Muscle of back (tissue), 13 donors: ENCODE data around the gene SULT1A2. TPM values are rescaled to one million over a fixed set of nuclear protein-coding genes. Genes with fewer than 3 reads are reported as not detected.
A peak's percentile ranks its signal among the peaks of the same experiment; 100 is the strongest.
"Not testable (repeated sequence)": the region's sequence is repeated elsewhere in the genome, so short reads cannot be mapped to it uniquely, and the experiment has no call there.

ENCODE experiments used
- DNase-seq, 3 donors: peaks; one replicate each; pipeline versions ENCODE4 v3.0.0 to v3.0.0-alpha.2; 2013
- long read RNA-seq, 9 donors: transcript quantifications; one replicate each; lab custom pipeline, GENCODE V29; 2026
- polyA plus RNA-seq, 10 donors: library from polyadenylated mRNA; unstranded; fragments of 120-200 nt; gene quantifications; one replicate each; pipeline ENCODE4 v1.2.1, GENCODE V29; 2013; ENCODE audit not compliant: insufficient read length in 10 of 10

The SULT1A2 gene
- 1 to 10 TPM in 1 of 10 donors, under 1 TPM in 9; 0.21 to 1.6 (median 0.46) TPM for polyA plus RNA-seq
- long read RNA-seq, donor 1, result 0 reads
- long read RNA-seq, donor 2, result 0 reads
- long read RNA-seq, donor 3, result 0 reads
- long read RNA-seq, donor 4, result 0 reads
- long read RNA-seq, donor 5, result 0 reads
- long read RNA-seq, donor 6, result 0 reads
- long read RNA-seq, donor 7, result 0 reads
- long read RNA-seq, donor 8, result 0 reads
- long read RNA-seq, donor 9, result 0 reads

- DNase-seq, result no peak
These were observed at the start of gene SULT1A2 for GRCh38 chr16:28596840-28597691. SULT1A2 (minus strand) TSS chr16:28597050; CDS start chr16:28595930, 1,120 bp downstream.

- not testable (repeated sequence) for DNase-seq
These were observed 43.1 kb upstream of the SULT1A2 start for GRCh38 chr16:28639959-28640358.

- DNase-seq, result not testable (repeated sequence)
These were observed 41.5 kb upstream of the SULT1A2 start for GRCh38 chr16:28638359-28638758.

DNA sequence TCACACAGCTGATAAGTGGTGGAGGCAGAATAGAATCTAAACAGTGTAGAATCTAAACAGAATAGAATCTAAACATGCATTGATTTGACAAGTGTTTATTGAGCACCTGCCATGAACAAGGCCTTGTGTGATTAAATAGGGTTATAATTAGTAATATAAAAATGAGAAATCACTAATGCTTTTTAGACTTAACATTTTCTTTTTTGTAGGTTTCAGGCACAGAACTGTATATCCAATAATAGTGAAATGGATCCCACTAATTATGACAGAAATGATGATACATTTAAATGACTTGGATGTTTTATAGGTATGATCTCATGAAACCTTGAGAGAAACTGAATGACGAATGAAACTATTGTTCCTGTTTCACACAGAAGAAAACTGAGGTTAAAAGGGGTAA, 40.9 kb upstream of the SULT1A2 start, which contains the start of gene NPIPB8:
TSS of gene NPIPB8 (plus strand) at position 301 of the 400 bp plus-strand sequence. CDS start 296 bp downstream, outside the sequence.
- DNase-seq, result not testable (repeated sequence)

GRCh38 chr16:28636093-28636823, 39.4 kb upstream of the SULT1A2 start:
- DNase-seq, result not testable (repeated sequence)

- DNase-seq, result not testable (repeated sequence)
These were observed 34.1 kb upstream of the SULT1A2 start for GRCh38 chr16:28630905-28631304.

DNA sequence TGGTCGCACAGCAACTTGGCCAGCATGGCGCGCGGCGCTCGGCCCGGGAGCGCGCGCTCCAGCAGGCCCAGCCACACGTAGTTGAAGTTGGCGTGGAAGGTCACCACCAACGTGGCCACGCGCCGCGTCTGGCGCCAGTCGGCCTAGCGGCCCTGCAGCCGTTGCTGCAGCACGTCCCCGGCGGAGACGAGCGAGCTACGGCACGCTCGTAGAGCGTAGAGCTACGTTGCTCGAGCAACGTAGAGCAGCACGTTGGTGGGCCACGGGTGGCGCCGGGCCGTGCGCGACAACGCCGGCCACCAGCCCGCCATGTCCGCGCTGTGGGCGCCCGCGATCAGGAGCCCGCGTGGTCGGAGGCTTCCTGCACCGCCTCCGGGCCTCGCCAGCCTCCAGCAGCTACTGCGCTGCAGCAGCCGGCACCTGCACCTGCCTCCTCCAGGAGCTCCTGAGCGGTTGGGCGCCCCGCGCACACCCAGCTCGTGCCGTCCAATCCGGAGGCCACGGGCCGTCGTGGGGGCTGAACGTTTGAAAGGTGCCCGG, 26.4 kb upstream of the SULT1A2 start:
- peak in 2 of 3 donors; percentile 66 to 87 for DNase-seq

GRCh38 chr16:28622532-28623171, 25.8 kb upstream of the SULT1A2 start:
- not testable (repeated sequence) for DNase-seq

- no peak for DNase-seq
These were observed 24.8 kb upstream of the SULT1A2 start for GRCh38 chr16:28621481-28622155.

DNA sequence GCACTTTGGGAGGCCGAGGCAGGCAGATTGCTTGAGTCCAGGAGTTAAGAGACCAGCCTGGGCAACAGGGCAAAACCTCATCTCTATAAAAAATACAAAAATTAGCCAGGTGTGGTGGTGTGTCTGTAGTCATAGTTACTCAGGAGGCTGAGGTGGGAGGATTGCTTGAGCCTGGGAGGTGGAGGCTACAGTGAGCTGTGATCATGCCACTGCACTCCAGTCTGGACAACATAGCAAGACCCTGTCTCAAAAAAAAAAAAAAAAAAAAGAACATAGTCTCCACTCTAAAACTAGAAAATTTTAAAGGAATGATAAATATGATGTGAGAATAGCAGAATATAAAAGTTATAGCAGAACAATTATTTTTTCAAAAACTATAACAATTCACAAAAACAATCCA, 23.5 kb upstream of the SULT1A2 start:
- not testable (repeated sequence) for DNase-seq

DNA sequence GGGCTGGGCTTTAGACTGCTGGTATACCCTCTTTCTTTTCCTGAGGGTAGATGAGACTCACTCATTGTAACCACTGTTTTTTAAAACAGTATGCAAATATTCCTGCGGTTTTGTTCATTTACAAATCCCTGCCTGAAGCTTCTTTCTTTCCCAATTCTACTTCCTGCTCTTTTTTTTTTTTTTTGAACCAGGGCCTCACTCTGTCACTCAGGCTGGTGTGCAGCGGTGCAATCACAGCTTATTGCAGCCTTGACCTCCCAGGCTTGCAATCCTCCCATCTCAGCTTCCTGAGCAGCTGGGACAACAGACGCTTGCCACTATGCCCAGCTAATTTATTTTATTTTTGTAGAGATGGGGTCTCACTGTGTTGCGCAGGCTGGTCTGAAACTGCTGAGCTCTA, 21.0 kb upstream of the SULT1A2 start:
- DNase-seq, result no peak

- DNase-seq, result no peak
These were observed 19.8 kb upstream of the SULT1A2 start for GRCh38 chr16:28616636-28617035.

DNA sequence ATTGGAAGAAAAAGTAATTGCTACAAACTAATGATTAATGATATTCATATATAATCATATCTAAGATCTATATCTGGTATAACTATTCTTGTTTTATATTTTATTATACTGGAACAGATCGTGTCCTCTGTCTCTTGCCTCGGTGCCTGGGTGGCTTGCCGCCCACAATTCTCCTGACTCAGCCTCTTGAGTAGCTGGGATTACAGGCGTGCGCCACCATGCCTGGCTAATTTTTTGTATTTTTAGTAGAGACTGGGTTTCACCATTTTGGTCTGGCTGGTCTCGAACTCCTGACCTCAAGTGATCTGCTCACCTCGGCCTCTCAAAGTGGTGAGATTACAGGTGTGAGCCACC, 19.4 kb upstream of the SULT1A2 start:
- DNase-seq, result not testable (repeated sequence)

DNA sequence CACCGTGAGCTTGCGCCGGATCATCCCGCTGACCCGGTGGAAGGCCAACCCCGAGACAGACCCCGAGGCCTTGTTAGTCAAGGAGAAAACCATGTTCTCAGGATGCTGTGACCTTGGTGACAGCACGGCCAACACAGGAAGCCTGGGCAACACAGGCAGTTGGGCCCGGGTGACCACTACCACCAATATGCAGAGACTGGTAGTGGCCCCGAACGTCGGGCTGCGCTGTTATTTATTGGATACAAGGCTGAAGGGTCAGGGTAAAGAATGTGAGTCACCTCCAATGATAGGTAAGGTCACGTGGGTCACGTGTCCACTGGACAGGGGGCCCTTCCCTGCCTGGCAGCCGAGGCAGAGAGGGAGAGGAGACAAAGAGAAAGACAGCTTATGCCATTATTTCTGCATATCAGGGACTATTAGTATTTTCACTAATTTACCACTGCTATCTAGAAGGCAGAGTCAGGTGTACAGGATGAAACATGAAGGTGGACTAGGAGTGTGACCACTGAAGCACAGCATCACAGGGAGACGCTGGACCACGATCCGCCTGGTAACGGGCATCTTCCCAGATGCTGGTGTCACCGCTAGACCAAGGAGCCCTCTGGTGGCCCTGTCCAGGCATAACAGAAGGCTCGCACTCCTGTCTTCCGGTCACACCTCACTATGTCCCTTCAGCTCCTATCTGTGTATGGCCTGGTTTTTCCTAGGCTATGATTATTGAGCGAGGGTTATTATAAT, 18.8 kb upstream of the SULT1A2 start:
- DNase-seq, result peak in 2 of 3 donors; percentile 34 to 47

DNA sequence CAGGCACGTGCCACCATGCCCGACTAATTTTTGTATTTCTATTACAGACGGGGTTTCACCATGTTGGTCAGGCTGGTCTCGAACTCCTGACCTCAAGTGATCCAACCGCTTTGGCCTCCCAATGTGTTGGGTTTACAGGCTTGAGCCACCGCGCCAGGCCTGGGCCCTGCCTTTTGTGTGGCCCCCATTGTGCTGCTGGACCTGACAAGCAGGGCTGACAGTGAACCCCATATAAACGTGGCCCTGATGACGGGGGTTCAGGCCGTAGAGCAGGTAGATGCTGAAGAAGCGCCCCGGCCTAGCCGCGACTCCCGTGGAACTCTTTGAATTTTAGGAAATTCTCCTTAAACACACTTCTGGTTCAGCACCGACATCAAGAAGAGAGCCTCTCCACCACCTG, 17.7 kb upstream of the SULT1A2 start:
- DNase-seq, result not testable (repeated sequence)

DNA sequence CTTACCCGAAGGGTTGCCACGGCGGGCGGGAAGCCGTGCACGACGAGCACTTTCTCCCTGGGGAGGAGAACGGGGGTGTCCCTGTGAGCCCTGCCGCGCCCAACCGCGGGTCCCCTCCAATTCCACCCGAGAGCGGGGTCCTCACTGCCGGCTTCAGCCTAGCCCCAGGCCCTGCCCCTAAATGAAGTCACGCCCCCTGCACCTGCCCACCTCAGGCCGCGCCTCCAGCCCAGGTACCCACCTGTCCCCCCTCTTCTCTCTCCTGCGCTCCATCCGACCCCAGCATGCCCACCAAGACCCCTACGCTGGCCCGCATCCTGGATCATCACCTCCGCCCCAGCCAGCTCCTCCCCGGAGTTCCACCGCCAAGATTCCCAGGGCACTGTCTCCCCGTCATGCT, 17.1 kb upstream of the SULT1A2 start:
- not testable (repeated sequence) for DNase-seq

GRCh38 chr16:28612359-28613280, 15.8 kb upstream of the SULT1A2 start:
- not testable (repeated sequence) for DNase-seq

- DNase-seq, result no peak
These were observed 13.8 kb upstream of the SULT1A2 start for GRCh38 chr16:28610595-28611191.
